Heart left ventricle (tissue), 16 donors: ENCODE data around the gene MAPKAPK2. TPM values are rescaled to one million over a fixed set of nuclear protein-coding genes. Genes with fewer than 3 reads are reported as not detected.

Experiments used
- ATAC-seq, 4 donors: fragments of 200-7000 bp; cut with Tn5 transposase; one replicate each; pipeline ENCODE4 v1.9.1; 2020 to 2022; ENCODE audit warnings: moderate library complexity in 4 of 4, mild to moderate bottlenecking in 3 of 4, moderate number of reproducible peaks in 1 of 4
- DNase-seq, 5 donors: peaks; one replicate each; pipeline ENCODE4 v3.0.0-alpha.2; 2020
- H3K27ac ChIP-seq, 12 donors: fragments of 200-600 bp; sonication (generic) in 4 of 12; one replicate each; pipeline versions ENCODE4 v1.5.0 to v1.8.0; 2016 to 2022; ENCODE audit warnings: mild to moderate bottlenecking in 2 of 12
- H3K27me3 ChIP-seq, 9 donors: fragments of 200-600 bp; sonication (generic) in 2 of 9; one replicate each; pipeline versions ENCODE4 v1.5.1 to v1.8.0; 2016 to 2022; ENCODE audit warnings: mild to moderate bottlenecking in 3 of 9
- H3K36me3 ChIP-seq, 9 donors: fragments of 200-600 bp; sonication (generic) in 2 of 9; one replicate each; pipeline versions ENCODE4 v1.5.0 to v1.8.0; 2018 to 2022; ENCODE audit warnings: mild to moderate bottlenecking in 2 of 9
- H3K4me1 ChIP-seq, 12 donors: fragments of 200-600 bp; sonication (generic) in 4 of 12; one replicate each; pipeline versions ENCODE4 v1.5.0 to v1.8.0; 2016 to 2022; ENCODE audit warnings: mild to moderate bottlenecking in 3 of 12
- H3K4me3 ChIP-seq, 12 donors: fragments of 200-600 bp; sonication (generic) in 4 of 12; one replicate each; pipeline versions ENCODE4 v1.5.0 to v1.8.0; 2017 to 2022; ENCODE audit warnings: mild to moderate bottlenecking in 9 of 12, moderate library complexity in 4 of 12
- H3K9me3 ChIP-seq, 12 donors: fragments of 200-600 bp; sonication (generic) in 4 of 12; one replicate each; pipeline versions ENCODE4 v1.5.0 to v1.8.0; 2016 to 2022; ENCODE audit warnings: mild to moderate bottlenecking in 1 of 12
- POLR2A ChIP-seq, 2 donors: fragments of 450-650 bp; IDR thresholded peaks; one replicate each; pipeline ENCODE4 v1.6.1; 2017; ENCODE audit warnings: antibody characterized with exemption in 2 of 2, mild to moderate bottlenecking in 2 of 2, moderate library complexity in 2 of 2
- WGBS, 4 donors: extraction: QIAGEN DNeasy Blood & Tissue Kit in 2 of 4; methylation state at CpG; one replicate each; pipeline versions ENCODE4 v1.1.5 to v1.1.7; 2013 to 2018; 5-methylcytosine and 5-hydroxymethylcytosine counted together
- intact Hi-C, 10 donors: fragments of 100-400 bp; cut with DNase I; formaldehyde crosslinking; loops; one replicate each; pipeline versions ENCODE4 v1.11.1 to v1.14.2; 2022
- polyA plus RNA-seq, 2 donors: library from polyadenylated mRNA; stranded (reverse); fragments of 200-250 nt; gene quantifications; one replicate each; pipeline ENCODE4 v1.2.3, GENCODE V29; 2013
- total RNA-seq, 9 donors: library from RNA; depleted of rRNA in 2 of 9; stranded (reverse); fragments of >200 nt in 2 of 9; fragmentation: NEBNext Ultra II Directional in 3 of 9; extraction: Animal tissue kit (Norgen Biotek cat#: 25700) in 3 of 9; gene quantifications; one replicate each; pipeline versions ENCODE4 v1.1.0 to v1.2.4, GENCODE V29; 2016 to 2023
- TF ChIP-seq, protein P1 (sequence below), 12 donors: fragments of 200-600 bp; sonication (generic) in 4 of 12; IDR thresholded peaks; one replicate each; pipeline versions ENCODE4 v1.5.0 to v1.8.0; 2018 to 2022; ENCODE audit warnings: antibody characterized with exemption in 12 of 12, mild to moderate bottlenecking in 5 of 12
- donor health status: ischemic (EF 13 %, LVEDD 7.1; RV severe dilation, severe dysfunction).
- donor health status: healthy with polysubstance abuse.
- donor health status: DM: no; HTN: yes; CAD: no.
- donor health status: DM: no; HTN: no; CAD: no.
- donor health status: ischemic (EF 25% LVEDD 6.9; RV normal size, moderate dysfunction).
- donor health status: ischemic (EF 25% LVEDD 5.7; RV mildly dilated, moderate dysfunction).
- donor health status: healthy.
- donor health status: DM: yes; HTN: yes; CAD: no.
- donor health status: ischemic (EF 35%, LVEDD 5.7; RV mildly dilated, moderate dysfunction).
- donor health status: nonischemic (EF 11% LVEDD 7.7; RV severe dilation, severe dysfunction).
- donor health status: DM: yes; HTN: yes; CAD: no.
- donor health status: PGD.
- donor health status: ischemic (EF 29% LVEDD 5.4; RV normal size, mild dysfunction).
- donor health status: nonischemic (EF 23%, LVEDD 6.1; RV moderate dilation, normal function).

MAPKAPK2 gene
- total and polyA plus RNA-seq, 11 donors, result 126 to 327 (median 223) TPM

DNA sequence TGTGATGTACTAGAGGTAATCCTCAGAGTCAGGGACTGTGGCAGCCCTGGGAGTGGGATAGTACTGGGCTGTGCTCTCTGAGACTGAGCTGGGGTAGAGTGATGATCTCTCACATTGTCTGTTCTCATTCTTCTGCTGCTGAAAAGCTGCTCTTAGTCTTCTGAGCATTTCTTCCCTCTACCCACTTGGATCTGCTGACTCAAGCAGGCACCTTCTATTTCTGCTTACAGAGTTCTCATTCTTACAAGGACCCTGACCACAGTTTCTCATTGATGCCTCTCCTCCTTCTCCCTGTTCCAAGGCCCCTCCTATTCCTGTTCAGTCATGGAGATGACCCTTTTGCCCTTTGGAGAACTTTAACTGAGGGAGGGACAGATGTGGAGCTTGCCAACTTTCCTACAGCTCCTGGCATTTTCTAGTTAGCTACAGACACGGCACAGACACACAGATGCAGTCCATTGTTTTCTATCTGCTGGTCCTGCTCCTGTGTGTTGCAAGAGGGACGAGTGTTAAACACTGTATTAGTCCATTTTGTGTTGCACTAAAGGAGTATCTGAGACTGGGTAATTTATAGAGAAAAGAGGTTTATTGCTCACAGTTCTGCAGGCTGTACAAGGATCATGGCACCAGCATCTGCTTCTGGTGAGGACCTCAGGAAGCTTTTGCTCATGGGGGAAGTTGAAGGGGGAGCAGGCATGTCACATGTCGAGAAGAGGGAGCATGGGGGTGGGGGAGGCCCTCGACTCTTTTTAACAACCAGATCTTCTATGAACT is 12.3 kb downstream of the MAPKAPK2 start:
- intact Hi-C loops, result no loop called here
- no peak overlapping the region for H3K4me3 ChIP-seq

DNA sequence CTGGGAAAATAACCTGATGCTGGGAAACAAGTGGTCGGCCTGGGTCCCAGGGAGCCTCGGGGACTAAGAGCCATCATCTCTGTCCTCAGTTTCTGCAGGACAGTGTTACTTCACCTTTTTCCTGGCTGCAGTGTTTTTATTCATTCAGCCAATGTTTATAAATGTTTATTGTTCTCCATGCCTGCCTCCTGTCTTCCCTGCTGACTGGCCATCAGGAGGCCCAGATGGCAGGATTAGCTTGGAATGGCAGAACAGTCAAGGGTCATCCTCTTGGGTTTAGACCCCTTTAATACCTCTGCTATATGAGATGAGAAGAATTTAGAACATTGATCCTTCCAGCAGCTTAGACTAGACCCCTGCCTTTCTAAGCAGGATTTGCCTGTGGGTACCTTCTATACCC is 13.3 kb downstream of the MAPKAPK2 start:
- H3K27me3 ChIP-seq, result no peaks in the 10 kb centered on the region
- peak overlapping the region in 11 of 12 donors; percentile 51 to 99 (median 96) for H3K27ac ChIP-seq
- H3K4me1 ChIP-seq, result peaks cover 41 to 100% (median 90%) of the 10 kb centered on the region in 12 donors
- peaks cover 0 to 31% (median 13%) of the 10 kb centered on the region in 9 donors for H3K36me3 ChIP-seq
- intact Hi-C loops, result no loop called here
- H3K4me3 ChIP-seq, result no peak overlapping the region
- WGBS, 4 donors, result 52 to 77% (median 64%) methylated on average over 2 of the region's 2 CpGs
- ATAC-seq (no peak), DNase-seq (no peak)
- no peak for TF ChIP-seq POLR2A (IDR thresholded peaks at IDR 0.05)
- TF ChIP-seq, protein P1, sequence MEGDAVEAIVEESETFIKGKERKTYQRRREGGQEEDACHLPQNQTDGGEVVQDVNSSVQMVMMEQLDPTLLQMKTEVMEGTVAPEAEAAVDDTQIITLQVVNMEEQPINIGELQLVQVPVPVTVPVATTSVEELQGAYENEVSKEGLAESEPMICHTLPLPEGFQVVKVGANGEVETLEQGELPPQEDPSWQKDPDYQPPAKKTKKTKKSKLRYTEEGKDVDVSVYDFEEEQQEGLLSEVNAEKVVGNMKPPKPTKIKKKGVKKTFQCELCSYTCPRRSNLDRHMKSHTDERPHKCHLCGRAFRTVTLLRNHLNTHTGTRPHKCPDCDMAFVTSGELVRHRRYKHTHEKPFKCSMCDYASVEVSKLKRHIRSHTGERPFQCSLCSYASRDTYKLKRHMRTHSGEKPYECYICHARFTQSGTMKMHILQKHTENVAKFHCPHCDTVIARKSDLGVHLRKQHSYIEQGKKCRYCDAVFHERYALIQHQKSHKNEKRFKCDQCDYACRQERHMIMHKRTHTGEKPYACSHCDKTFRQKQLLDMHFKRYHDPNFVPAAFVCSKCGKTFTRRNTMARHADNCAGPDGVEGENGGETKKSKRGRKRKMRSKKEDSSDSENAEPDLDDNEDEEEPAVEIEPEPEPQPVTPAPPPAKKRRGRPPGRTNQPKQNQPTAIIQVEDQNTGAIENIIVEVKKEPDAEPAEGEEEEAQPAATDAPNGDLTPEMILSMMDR (IDR thresholded peaks at IDR 0.05), result no peak
- H3K9me3 ChIP-seq, result no peaks in the 10 kb centered on the region

More for the DNA sequence above, 12.3 kb downstream of the MAPKAPK2 start:
- H3K27ac ChIP-seq, result peak overlapping the region; percentile 30 to 99 (median 93)
- H3K36me3 ChIP-seq, result peaks cover 0 to 31% (median 13%) of the 10 kb centered on the region in 9 donors
- DNase-seq (peak in 1 of 5 donors; percentile 41), ATAC-seq (peak; percentile 44 to 57 (median 48))
- H3K4me1 ChIP-seq, result peaks cover 37 to 100% (median 92%) of the 10 kb centered on the region in 12 donors
- no peaks in the 10 kb centered on the region for H3K9me3 ChIP-seq
- TF ChIP-seq, protein P1 (IDR thresholded peaks at IDR 0.05), result no peak
- no peak for TF ChIP-seq POLR2A (IDR thresholded peaks at IDR 0.05)
- 28 to 47% (median 42%) methylated on average over 4 of the region's 4 CpGs for WGBS, 4 donors
- no peaks in the 10 kb centered on the region for H3K27me3 ChIP-seq

DNA sequence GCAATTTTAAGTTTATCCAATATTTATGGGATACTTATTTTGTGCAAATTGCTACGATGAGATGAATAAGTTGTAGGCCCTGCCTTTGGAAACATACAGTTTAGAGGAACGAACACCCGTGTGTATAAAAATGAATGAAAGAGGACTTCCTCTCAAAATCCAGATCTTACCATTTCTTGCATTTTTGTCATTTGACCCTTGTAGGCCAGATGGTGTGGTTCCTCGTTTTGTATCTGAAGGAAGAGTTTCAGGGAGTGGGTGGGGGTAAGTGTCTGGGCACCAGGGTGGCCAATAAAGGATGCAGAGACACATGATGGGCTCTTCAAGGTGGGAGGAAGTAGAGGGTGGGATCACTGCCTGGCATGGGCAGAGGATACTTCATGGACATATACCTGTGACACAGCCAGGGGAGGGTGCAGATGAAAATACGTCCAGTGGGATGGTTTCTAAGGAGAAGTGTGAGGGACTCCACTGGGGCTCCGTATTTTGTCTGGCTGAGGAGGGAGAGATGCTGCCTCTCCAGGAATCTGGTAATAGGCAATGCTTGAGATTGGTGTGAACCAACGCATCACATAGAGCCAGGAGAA is 14.4 kb downstream of the MAPKAPK2 start:
- TF ChIP-seq, protein P1 (IDR thresholded peaks at IDR 0.05), result no peak
- TF ChIP-seq POLR2A (IDR thresholded peaks at IDR 0.05), result no peak
- WGBS, 4 donors, result 72 to 75% (median 73%) methylated on average over 7 of the region's 7 CpGs
- H3K27me3 ChIP-seq, result no peaks in the 10 kb centered on the region
- H3K4me1 ChIP-seq, result peaks cover 39 to 100% (median 90%) of the 10 kb centered on the region in 12 donors
- DNase-seq (no peak), ATAC-seq (no peak)
- intact Hi-C loops, result no loop called here
- no peaks in the 10 kb centered on the region for H3K9me3 ChIP-seq
- peak overlapping the region in 10 of 12 donors; percentile 55 to 99 (median 94) for H3K27ac ChIP-seq
- no peak overlapping the region for H3K4me3 ChIP-seq
- peaks cover 0 to 23% (median 13%) of the 10 kb centered on the region in 9 donors for H3K36me3 ChIP-seq

DNA sequence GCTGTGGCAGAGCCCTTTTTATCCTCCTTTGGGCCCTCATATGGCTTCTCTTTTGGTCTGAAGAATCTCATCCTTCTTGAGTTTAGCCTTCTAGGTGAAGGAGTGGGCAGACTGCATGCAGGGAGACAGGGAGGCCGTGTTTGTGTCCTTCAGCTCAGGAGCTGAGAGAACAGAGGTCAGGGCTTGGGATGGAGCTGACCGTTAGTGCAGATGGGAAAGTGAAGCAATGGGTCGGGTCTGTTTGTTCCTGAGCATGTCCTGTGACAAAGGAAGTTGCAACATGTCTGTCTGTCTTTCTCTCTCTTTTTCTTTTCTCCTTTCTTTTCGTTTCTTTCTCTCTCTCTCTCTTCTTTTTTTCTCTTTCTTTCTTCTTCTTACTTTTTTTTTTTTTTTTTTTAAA is 14.9 kb downstream of the MAPKAPK2 start:
- Histone ChIP-seq H3K36me3 (peaks cover 0 to 22% (median 13%) of the 10 kb centered on the region in 9 donors), H3K4me3 (no peak overlapping the region), H3K9me3 (no peaks in the 10 kb centered on the region), H3K27ac (peak overlapping the region in 11 of 12 donors; percentile 49 to 99 (median 90)), H3K27me3 (no peaks in the 10 kb centered on the region), H3K4me1 (peaks cover 43 to 100% (median 90%) of the 10 kb centered on the region in 12 donors)
- 13 to 19% (median 18%) methylated on average over 4 of the region's 4 CpGs for WGBS, 4 donors
- intact Hi-C loops, result loop anchor here in 1 of 10 donors (5.0 kb wide), 1 partner anchor 42 kb away; no protein-coding TSS in a partner anchor
- TF ChIP-seq POLR2A (IDR thresholded peaks at IDR 0.05), result no peak
- TF ChIP-seq, protein P1 (IDR thresholded peaks at IDR 0.05), result no peak
- DNase-seq (peak in 1 of 5 donors; percentile 62), ATAC-seq (peak in 2 of 4 donors; percentile 32 to 41)
